GM18861 (cell line): Measurements from ENCODE around the gene CBX6.
"Not testable (repeated sequence)": the region's sequence is repeated elsewhere in the genome, so short reads cannot be mapped to it uniquely, and the experiment has no call there.

ENCODE experiments used
- ATAC-seq: cut with Tn5 transposase; IDR thresholded peaks from one replicate; pipeline ENCODE4 v1.9.1; 2021; ENCODE audit not compliant: unreplicated experiment

CBX6 gene

DNA sequence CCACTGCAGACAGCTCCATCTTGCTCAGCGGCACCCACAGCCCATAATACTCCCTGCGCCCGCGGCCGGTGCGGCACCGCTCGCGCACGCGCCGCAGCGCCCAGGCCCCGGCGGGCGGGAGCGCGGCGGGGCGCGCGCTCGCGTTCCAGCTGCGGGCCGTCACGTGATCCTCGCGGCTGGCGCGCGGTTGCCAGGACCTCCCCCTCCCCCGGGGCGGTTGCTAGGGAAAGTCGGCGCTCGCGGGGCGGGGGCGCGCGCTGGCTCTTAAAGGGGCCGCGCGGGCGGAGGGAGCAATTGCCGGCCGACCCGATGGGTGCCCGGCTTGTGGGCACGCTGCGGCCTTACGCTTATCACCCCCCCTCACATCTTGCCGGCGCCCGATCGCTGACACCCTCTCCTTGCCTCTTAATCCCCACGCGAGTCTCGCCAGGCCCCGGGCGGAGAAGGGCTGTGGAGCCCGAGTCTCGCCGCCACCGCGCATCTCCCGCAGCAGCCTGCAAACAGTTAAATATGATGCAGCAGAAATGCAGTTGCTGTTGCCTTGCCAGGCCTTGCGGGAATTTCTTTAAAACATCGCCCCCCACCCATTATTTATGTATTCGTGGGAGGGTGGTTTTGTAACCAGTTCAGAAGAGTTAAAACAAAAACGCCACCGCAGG is at the start of gene CBX6:
TSS of gene CBX6 (minus strand) at position 45 of the 659 bp plus-strand sequence. CDS start at position 19, 26 bp downstream.
- ATAC-seq, result peak; percentile 52

- ATAC-seq, result no peak
Observed at GRCh38 chr22:38921806-38922205, 49.8 kb upstream of the CBX6 start.

- ATAC-seq, result no peak
Observed at GRCh38 chr22:38921120-38921519, 49.1 kb upstream of the CBX6 start.

GRCh38 chr22:38919631-38920190 is 47.7 kb upstream of the CBX6 start:
- ATAC-seq, result no peak

DNA sequence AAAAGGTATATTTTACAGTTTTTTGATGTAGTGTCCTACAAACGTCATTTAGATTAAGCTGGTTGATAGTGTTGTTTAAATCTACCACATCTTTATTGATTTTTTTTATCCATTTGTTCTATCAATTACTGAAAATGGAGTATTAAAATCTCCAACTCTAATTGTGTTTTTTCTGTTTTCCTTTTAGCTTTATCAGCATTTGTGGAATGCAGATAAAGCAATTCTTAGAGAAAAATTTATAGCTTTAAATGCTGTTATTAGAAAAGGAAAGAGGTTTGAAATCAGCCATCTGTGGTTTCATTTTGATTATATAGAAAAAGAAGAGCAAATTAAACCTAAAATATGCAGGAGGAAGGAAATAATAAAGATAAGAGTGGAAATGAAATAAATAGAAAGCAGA is 39.4 kb upstream of the CBX6 start:
- no peak for ATAC-seq

DNA sequence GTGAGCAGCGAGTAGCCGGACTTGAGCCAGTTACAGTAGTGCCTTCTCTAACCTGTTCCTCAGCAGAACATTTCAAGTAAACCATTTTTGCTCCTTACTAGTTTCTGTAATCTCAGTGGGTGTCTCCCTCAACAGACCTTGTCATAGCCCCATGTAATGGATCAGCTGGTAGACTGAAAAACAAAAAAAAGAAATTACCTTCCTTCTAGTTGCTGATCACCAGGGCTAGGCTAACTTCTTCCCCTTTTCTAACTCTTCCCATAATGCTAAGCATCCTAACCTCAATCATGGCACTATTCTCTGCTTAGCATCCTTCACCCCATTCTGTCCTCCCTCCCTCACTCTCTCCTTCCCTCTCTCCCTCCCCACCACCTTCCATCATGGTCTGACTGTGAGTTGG is 35.8 kb upstream of the CBX6 start:
- no peak for ATAC-seq

DNA sequence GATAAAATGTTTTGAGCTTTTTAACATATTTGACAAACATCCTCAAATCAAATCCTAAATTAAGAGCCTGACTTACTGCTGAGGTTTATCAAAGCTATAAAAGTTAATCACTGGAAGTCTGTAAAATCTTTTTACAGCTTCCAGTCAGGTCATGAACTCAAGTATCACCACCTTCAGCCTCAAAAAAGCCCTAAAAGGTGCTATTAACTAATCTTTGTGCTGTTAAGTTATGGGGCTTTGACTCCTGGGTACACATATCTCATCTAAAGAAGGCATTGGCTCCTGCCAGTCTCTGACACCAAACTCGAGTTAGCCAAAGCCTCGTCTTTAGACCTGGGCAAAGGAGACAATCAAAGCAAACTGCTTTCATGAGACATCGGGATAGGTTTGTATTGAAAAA is 34.0 kb upstream of the CBX6 start:
- ATAC-seq, result no peak

- not testable (repeated sequence) for ATAC-seq
Observed at GRCh38 chr22:38904052-38904617, 32.1 kb upstream of the CBX6 start.

GRCh38 chr22:38901111-38901641 is 29.2 kb upstream of the CBX6 start:
- ATAC-seq, result no peak

DNA sequence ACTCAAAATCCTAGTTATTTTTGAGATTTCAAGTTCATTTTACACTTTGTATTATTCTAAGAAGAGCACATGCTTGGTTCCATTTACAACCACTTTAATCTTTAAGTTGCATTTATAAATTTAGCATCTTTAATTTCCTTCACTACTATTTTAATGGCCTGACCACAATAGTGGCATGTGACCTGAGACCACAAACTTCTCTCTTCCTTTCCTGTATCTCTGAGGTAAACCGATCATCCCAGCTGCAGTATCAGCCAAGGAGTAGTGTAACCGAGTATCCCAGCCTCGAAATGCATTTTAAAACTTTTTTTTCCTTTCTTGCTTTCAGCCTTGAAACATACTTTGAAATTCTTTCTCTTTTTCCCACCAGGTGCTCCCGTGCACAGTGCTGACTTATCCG is 28.7 kb upstream of the CBX6 start:
- ATAC-seq, result no peak

DNA sequence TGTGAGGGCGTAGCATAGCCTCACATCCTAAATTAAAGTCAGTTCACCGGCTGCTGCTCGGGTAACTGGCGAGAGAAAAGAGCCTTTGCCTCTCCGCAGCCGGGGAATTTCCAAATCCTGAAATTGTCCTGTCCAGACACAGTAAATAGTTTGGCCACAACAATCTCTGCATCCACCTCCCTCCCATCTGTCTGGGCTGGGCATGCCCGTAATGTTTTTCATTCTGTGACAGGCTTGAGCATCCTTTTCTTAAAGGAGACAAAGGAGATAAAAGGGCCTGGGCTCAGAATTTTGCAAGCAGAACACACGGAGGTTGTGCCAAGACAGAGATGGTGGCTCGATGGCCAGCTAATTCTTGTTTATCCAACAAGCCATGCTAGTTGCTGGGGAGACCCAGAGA is 19.2 kb upstream of the CBX6 start:
- ATAC-seq, result no peak

GRCh38 chr22:38890377-38890776 is 18.4 kb upstream of the CBX6 start:
- no peak for ATAC-seq

DNA sequence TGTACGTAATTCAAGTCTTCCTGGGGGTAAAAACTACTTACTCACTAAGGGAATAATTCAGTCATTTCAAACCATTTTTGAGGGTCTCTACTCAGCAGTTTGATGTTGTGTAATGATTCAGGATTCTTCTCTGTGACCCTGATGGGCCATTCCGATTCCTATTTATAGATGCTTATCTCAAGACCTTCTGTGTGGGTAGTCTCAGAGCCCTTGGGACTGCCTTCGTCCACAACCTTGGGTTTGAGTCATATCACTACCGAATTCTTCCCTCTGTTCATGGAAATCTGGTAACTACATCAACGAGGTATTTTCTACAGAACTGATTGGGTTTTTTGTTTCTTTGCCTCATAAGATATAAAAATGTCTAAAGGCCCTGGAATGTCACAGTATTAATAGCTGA is 14.3 kb upstream of the CBX6 start:
- no peak for ATAC-seq

- no peak for ATAC-seq
Observed at GRCh38 chr22:38882972-38883622, 11.1 kb upstream of the CBX6 start.

GRCh38 chr22:38881997-38882879 is 10.2 kb upstream of the CBX6 start:
- ATAC-seq, result no peak

DNA sequence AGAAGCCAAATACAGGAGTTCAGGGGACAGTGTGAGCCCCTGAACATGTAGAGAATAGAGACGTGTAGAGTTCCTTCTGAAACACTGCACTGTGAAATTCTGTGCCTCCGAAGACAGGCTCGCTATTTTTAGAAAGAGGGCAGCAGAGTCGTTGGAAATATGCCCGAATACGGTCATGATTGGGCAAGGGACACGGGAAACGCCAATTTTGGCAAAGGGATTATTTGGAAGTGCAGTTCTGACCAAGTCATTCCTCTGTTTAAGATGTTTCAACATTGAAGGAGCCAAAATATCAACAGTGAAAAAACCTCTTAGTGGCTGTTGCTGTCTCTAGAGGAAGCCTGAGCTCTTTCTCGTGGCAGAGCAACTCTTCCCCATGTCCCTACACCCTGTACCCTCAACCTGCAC is 9.5 kb upstream of the CBX6 start:
- ATAC-seq, result no peak

DNA sequence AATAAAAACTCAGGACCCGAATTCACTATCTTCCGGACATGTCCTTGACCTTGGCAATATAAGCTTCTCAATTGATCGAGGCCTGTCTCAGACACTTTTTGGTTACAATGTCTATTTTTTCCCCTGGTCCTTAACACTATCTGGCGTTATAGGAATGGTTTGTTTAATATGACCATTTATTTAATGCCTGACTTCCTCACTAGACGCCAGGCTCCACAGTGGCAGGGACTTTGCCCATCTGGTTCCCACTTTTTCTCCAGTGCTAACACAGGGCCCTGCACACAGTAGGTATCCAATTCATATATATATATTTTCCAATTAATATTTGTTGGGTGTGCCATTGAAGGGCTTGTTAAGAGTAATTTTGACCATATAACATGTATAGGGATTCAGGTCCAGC is 7.9 kb upstream of the CBX6 start:
- no peak for ATAC-seq

DNA sequence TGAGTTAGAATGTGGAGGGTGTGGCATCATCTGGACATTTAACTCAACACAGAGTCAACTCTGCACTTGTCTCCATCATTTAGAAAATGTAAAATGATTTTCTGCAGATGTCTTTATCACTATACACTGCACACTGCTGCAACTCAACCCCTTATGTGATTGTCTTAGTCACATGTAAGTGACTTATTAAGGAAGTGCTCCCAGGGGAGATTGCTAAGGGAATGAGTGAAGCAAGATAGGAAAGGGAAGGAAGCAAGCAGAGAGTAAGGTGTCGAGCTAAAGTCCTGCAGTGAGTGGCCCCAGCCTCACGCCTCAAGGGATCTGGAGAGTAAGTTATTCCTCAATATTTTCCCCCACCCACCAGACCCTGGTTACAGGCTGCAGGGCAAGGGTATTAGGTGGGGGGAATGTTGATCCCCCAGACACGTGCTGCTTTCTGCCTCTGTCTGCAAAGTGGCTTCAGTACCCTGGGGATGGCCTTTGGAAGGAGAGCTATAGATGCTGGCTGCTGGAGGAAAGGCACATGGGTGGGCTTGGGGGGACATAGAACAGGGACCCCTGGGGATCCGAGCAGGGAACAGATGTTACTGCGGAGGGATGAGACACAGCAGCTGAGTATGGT is 7.2 kb upstream of the CBX6 start:
- no peak for ATAC-seq

- no peak for ATAC-seq
Observed at GRCh38 chr22:38878001-38878400, 6.0 kb upstream of the CBX6 start.

- ATAC-seq, result no peak
Observed at GRCh38 chr22:38874529-38875222, 2.7 kb upstream of the CBX6 start.
